ENCODE results near the gene GUCY2F. TPM values are rescaled to one million over a fixed set of nuclear protein-coding genes. Genes with fewer than 3 reads are reported as not detected.

Gene GUCY2F
- total RNA-seq, 2 experiments from 2014 or later: not detected

DNA sequence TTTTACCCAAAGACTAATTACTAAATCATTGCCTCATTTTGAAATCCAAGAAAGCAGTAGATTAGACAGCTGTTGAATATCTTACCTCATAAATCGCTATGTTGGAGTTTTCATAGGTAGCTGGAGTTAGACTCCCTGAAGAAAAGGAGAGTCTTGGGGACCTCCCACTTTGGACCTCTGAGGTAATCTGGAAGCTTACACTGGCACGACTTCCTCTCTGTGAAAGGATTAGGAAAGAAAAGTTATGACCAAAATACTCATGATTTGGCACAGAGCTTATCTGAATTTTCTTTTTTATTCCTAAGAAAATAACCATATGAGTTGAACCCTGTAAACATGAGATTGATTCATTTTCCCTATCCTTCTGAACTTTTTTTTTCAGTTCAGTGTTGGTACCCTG is 40.6 kb downstream of the GUCY2F start:
- Mint-ChIP-seq H3K36me3 (ENCODE audit: low read depth) (no peaks in the 10 kb centered on the region), H3K4me1 (ENCODE audit: low read depth) (no peaks in the 10 kb centered on the region), H3K9me3 (no peaks in the 10 kb centered on the region), H3K27ac (no peak overlapping the region), H3K4me3 (no peak overlapping the region), H3K27me3 (no peaks in the 10 kb centered on the region)
- POLR2A ChIA-PET: no interaction called here
- Histone ChIP-seq H3K27me3 (ENCODE audit: control insufficient read depth in 1 of 2, insufficient read depth in 2 of 2, low read length in 2 of 2) (no peaks in the 10 kb centered on the region), H3K9me3 (ENCODE audit: control insufficient read depth in 1 of 2, insufficient read depth in 1 of 2, low read length in 2 of 2) (no peaks in the 10 kb centered on the region), H3K27ac (ENCODE audit: low read depth in 1 of 2, low read length in 2 of 2) (no peak overlapping the region), H3K4me1 (ENCODE audit: insufficient read depth, low read length) (no peaks in the 10 kb centered on the region), H3K36me3 (ENCODE audit: insufficient read depth, low read length) (no peaks in the 10 kb centered on the region), H3K4me3 (ENCODE audit: low read length) (no peak overlapping the region)
- TF ChIP-seq, protein P1, sequence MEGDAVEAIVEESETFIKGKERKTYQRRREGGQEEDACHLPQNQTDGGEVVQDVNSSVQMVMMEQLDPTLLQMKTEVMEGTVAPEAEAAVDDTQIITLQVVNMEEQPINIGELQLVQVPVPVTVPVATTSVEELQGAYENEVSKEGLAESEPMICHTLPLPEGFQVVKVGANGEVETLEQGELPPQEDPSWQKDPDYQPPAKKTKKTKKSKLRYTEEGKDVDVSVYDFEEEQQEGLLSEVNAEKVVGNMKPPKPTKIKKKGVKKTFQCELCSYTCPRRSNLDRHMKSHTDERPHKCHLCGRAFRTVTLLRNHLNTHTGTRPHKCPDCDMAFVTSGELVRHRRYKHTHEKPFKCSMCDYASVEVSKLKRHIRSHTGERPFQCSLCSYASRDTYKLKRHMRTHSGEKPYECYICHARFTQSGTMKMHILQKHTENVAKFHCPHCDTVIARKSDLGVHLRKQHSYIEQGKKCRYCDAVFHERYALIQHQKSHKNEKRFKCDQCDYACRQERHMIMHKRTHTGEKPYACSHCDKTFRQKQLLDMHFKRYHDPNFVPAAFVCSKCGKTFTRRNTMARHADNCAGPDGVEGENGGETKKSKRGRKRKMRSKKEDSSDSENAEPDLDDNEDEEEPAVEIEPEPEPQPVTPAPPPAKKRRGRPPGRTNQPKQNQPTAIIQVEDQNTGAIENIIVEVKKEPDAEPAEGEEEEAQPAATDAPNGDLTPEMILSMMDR (IDR thresholded peaks at IDR 0.05): no peak
- CTCF ChIA-PET: interaction anchor here (1.0 kb wide), 1 partner anchor 21 kb away, joined by 3 read pairs; no protein-coding TSS in a partner anchor
- intact Hi-C loops (cut with DNase I, micrococcal nuclease): no loop called here
- DNase-seq (no peak), ATAC-seq (ENCODE audit: poor library complexity) (no peak)

DNA sequence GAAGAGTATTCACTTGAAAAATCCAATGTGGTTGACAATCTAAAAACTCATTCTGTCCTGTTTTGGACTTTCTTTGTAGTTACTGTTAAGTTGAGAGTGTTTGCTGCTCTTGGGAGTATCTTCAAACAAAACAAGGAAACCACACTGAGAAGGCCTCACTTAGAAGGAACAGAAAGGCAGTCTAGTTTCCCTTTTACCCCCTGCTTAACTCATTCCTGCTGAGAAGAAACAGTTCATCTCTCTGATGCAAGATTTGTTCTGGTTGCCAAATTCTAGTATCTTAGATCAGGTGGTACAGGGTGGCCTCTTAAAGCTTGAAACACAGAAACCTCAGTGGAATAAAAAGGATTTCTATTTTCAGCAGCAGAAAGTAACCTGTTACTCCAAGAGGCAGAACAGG is 41.4 kb downstream of the GUCY2F start:
- Histone ChIP-seq H3K27me3 (ENCODE audit: control insufficient read depth in 1 of 2, insufficient read depth in 2 of 2, low read length in 2 of 2) (no peaks in the 10 kb centered on the region), H3K4me1 (ENCODE audit: insufficient read depth, low read length) (no peaks in the 10 kb centered on the region), H3K27ac (ENCODE audit: low read depth in 1 of 2, low read length in 2 of 2) (no peak overlapping the region), H3K36me3 (ENCODE audit: insufficient read depth, low read length) (no peaks in the 10 kb centered on the region), H3K9me3 (ENCODE audit: control insufficient read depth in 1 of 2, insufficient read depth in 1 of 2, low read length in 2 of 2) (no peaks in the 10 kb centered on the region), H3K4me3 (ENCODE audit: low read length) (no peak overlapping the region)
- Mint-ChIP-seq H3K4me3 (no peak overlapping the region), H3K36me3 (ENCODE audit: low read depth) (no peaks in the 10 kb centered on the region), H3K4me1 (ENCODE audit: low read depth) (no peaks in the 10 kb centered on the region), H3K27ac (no peak overlapping the region), H3K27me3 (no peaks in the 10 kb centered on the region), H3K9me3 (no peaks in the 10 kb centered on the region)
- no peak for DNase-seq
- TF ChIP-seq, protein P1 (IDR thresholded peaks at IDR 0.05): no peak
- POLR2A ChIA-PET: no interaction called here
- CTCF ChIA-PET: no interaction called here
- no peak for ATAC-seq (ENCODE audit: poor library complexity)
- intact Hi-C loops (cut with DNase I, micrococcal nuclease): no loop called here

DNA sequence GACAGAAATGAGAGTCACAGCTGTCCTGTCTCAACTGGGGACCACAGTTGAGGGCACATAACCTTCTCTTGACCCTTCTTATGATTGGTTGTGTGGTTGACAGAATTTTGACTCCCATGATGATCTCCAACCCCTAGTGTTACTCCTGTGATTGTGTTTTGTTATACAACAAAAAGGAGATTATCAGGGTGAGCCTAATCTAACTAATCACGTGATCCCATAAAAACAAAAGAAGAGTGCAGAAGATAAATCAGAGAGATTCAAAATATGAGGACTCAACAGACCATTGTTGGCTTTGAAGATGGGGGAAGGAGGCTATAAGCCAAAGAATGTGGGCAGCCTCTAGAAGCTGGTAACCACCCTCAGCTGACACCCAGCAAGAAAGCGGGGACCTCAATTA is 72.7 kb downstream of the GUCY2F start:
- Mint-ChIP-seq H3K27ac (no peak overlapping the region), H3K36me3 (ENCODE audit: low read depth) (no peaks in the 10 kb centered on the region), H3K27me3 (peaks cover 9% of the 10 kb centered on the region), H3K9me3 (no peaks in the 10 kb centered on the region), H3K4me3 (no peak overlapping the region), H3K4me1 (ENCODE audit: low read depth) (no peaks in the 10 kb centered on the region)
- intact Hi-C loops (cut with DNase I, micrococcal nuclease): no loop called here
- Histone ChIP-seq H3K9me3 (ENCODE audit: control insufficient read depth in 1 of 2, insufficient read depth in 1 of 2, low read length in 2 of 2) (no peaks in the 10 kb centered on the region), H3K36me3 (ENCODE audit: insufficient read depth, low read length) (no peaks in the 10 kb centered on the region), H3K4me1 (ENCODE audit: insufficient read depth, low read length) (no peaks in the 10 kb centered on the region), H3K27ac (ENCODE audit: low read depth in 1 of 2, low read length in 2 of 2) (no peak overlapping the region), H3K4me3 (ENCODE audit: low read length) (no peak overlapping the region), H3K27me3 (ENCODE audit: control insufficient read depth in 1 of 2, insufficient read depth in 2 of 2, low read length in 2 of 2) (no peaks in the 10 kb centered on the region)
- ATAC-seq (ENCODE audit: poor library complexity) (no peak), DNase-seq (no peak)
- TF ChIP-seq, protein P1 (IDR thresholded peaks at IDR 0.05): no peak
- ChIA-PET CTCF (no interaction called here), POLR2A (no interaction called here)

Data from CD4-positive, alpha-beta T cell (primary cell).